ENCODE data around the gene HBG1.

HBG1 gene

DNA sequence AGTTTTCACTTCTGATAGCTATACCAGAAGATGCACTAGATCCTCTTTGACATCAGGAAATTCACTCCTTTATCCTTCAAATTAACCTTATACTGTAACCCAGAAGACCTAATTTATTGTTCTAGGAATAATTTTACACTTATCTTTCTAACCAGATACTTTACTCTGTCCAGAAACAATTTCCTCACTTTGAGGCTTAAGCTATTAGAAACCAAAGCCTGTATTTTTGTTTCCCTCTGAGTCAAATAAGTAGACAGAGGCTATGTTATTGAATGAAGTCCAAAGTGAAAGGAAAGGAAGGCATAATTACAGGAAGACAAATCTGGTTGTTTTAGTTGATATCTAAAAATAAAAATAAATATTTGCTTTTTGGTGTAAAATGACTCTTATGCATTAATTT is 51.4 kb downstream of the HBG1 start:
- no peak for TF ChIP-seq ZNF274 (IDR thresholded peaks at IDR 0.05; ENCODE audit: low read depth, low read length)
- H3K4me3 ChIP-seq (ENCODE audit: low read length): no peak overlapping the region
